Epidermal melanocyte (primary cell): ENCODE results near the gene SGIP1.
A peak's percentile ranks its signal among the peaks of the same experiment; 100 is the strongest.
"Not testable (repeated sequence)": the region's sequence is repeated elsewhere in the genome, so short reads cannot be mapped to it uniquely, and the experiment has no call there.

ENCODE experiments used
- DNase-seq: peaks from one replicate; pipeline ENCODE4 v3.0.0; 2011; ENCODE audit warnings: low spot score; ENCODE audit not compliant: insufficient read length

SGIP1 gene

GRCh38 chr1:66761221-66761620, 227.3 kb downstream of the SGIP1 start:
- DNase-seq, result no peak

- DNase-seq, result peak; percentile 41
Observed at GRCh38 chr1:66764994-66765578, 231.1 kb downstream of the SGIP1 start.

GRCh38 chr1:66767626-66768025, 233.7 kb downstream of the SGIP1 start:
- DNase-seq, result no peak

GRCh38 chr1:66768965-66769364, 235.0 kb downstream of the SGIP1 start:
- no peak for DNase-seq

- no peak for DNase-seq
Observed at GRCh38 chr1:66769512-66770229, 235.7 kb downstream of the SGIP1 start.

- DNase-seq, result no peak
Observed at GRCh38 chr1:66770240-66770639, 236.3 kb downstream of the SGIP1 start.

- no peak for DNase-seq
Observed at GRCh38 chr1:66770694-66771093, 236.7 kb downstream of the SGIP1 start.

GRCh38 chr1:66773227-66773626, 239.3 kb downstream of the SGIP1 start:
- DNase-seq, result no peak

GRCh38 chr1:66774438-66774837, 240.5 kb downstream of the SGIP1 start:
- no peak for DNase-seq

- no peak for DNase-seq
Observed at GRCh38 chr1:66775646-66776045, 241.7 kb downstream of the SGIP1 start.

GRCh38 chr1:66777831-66778230, 243.9 kb downstream of the SGIP1 start:
- DNase-seq, result no peak

GRCh38 chr1:66778266-66778665, 244.3 kb downstream of the SGIP1 start:
- DNase-seq, result no peak

GRCh38 chr1:66778969-66779368, 245.0 kb downstream of the SGIP1 start:
- DNase-seq, result no peak

GRCh38 chr1:66779475-66780078, 245.6 kb downstream of the SGIP1 start:
- DNase-seq, result no peak

- not testable (repeated sequence) for DNase-seq
Observed at GRCh38 chr1:66785800-66786199, 251.8 kb downstream of the SGIP1 start.

- no peak for DNase-seq
Observed at GRCh38 chr1:66787641-66788040, 253.7 kb downstream of the SGIP1 start.

GRCh38 chr1:66788231-66788939, 254.4 kb downstream of the SGIP1 start:
- no peak for DNase-seq

GRCh38 chr1:66791621-66792610, 258.0 kb downstream of the SGIP1 start:
- DNase-seq, result no peak

GRCh38 chr1:66795839-66796238, 261.9 kb downstream of the SGIP1 start:
- DNase-seq, result not testable (repeated sequence)
